NCI-H2196 (cell line): Measurements from ENCODE around the gene ALPL.
"Not testable (repeated sequence)": the region's sequence is repeated elsewhere in the genome, so short reads cannot be mapped to it uniquely, and the experiment has no call there.

Source experiments
- DNase-seq: peaks from one replicate; lab custom pipeline; 2025; ENCODE audit not compliant: unreplicated experiment; lab: John Stamatoyannopoulos, UW

Gene ALPL

DNA sequence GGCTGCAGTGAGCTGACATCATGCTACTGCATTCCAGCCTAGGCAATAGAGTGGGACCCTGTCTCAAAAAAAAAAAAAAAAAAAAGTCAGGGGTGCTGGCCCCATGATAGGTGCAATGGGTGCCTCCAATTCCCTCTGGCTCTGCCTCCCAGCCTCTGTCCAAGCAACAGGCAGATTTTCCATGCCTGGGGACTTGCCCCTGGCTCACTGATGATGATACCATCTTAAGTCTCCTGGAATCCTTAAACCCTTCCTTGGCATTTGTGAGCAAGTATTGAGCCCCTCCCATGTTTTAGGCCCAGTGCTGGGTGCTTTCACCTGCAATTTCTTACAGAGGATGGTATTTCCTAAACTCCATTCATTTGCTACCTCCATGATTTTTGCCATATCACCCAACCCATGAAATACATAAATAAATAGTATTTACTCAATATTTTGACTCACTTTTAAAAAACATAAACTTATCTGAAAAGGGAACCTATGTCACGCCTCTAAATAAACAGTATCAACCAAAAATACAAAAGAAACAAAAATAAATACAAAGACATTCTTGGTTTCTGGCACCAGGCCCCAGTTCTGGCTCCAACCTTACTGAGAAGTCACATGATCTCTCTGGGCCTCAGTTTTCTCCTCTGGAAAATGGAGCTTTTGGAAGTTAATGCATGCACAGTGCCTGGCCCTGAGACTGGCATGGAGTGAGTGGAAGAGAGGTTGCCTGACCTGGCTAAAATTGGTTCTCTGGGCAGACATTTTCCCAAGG is 1.5 kb upstream of the ALPL start:
- no peak for DNase-seq

DNA sequence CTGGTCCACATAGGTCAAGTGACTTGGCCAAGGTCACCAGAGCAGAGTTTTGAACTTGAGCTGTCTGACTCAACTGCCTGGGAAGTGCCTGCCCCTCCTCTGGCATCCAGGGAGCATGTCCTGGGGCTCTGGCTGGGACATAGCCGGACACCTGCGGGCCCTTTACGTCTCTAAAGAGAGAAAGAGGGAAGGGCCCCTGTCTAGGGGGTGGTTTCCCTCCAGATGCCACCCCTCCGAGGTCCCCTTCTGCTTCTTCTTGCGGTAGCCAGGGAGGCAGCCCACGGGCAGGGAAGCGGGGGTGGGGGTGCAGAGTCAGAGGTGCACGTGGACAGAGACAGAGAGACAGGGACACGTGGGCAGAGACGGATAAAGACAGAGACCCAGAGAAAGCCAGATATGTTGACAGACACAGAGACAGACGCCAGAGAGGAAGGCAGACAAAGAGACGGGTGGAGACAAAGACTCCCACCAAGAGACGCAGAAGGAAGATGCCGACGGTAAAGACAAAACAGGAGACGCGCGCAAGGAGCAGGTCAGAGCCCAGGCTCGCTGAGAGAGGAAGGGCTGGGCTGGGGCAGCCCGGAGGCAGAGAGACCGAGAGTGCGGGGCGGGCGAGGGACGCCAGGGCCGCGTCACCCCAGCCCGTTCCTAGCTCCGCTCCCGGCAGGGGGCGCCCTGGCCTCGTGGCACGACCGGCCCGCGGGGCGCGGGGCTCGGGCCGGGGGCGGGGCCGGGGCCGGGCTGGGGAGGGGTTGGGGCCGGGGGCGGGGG is 458 bp upstream of the ALPL start:
- DNase-seq, result peak; percentile 80

- no peak for DNase-seq
Observed at GRCh38 chr1:21510113-21510493, 880 bp downstream of the ALPL start.

GRCh38 chr1:21510885-21511578 is 1.8 kb downstream of the ALPL start:
- no peak for DNase-seq

DNA sequence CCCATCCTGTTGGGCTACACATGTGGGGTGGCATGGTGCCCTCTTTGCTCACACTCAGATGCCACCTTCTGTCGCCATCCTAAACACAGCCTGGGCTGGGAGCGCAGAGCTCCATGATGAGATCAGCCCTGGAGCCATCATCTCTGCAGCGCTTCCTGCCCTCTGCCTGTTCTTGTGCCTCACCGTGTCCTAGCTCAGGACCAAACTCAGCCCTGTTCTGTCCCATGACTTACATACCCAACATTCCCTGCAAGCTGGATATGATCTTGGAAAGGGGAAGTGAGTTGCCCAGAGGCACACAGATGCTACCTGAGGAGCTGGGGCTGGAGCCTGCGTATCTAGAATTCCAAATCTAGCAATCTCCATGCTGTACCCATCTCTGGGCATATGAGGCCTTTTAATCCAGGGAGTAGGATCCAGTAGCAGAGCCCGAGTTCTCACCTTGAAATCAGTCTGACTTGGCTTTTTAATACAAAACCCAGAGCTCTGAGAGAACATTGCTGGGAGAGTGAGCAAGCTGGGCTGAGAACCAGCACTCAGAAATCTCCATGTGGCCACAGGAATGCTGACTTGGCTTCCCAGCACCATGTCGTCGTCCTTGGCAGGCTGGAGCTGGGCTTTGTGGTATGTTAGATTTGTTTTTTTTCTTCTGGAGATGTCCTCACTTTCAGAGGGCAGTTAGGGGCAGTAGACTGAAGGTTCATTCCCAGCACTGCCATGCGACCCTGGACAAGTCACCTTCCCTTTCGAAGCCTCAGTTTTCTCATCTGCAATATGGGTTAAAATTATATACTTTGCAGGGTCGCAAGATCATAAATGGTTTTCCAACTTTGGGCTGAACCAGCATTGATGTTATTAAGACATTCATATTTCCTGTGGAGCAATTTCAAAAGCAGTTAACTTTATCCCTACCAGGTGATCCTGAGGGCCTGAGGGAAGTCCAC is 2.6 kb downstream of the ALPL start:
- peak; percentile 29 for DNase-seq

DNA sequence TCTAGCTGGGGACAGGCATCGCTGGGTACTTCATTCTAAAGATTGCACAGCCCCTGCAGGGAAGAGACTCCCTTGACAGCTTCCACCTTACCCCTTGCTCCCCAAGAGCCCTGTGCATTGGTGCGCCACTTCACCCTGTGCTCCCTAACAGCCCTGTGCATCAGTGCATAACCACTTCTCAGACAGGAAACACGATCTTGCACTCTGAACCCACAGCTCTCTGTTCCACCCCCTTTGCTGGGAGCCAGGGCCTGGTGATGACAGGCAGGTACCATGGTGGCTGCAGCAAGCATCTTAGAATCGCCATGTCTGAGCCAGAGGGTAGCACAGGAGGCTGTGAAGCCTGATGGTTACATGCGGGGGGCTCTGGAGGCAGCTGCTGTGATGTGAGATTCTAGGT is 5.0 kb downstream of the ALPL start:
- no peak for DNase-seq

- DNase-seq, result no peak
Observed at GRCh38 chr1:21517161-21517589, 8.0 kb downstream of the ALPL start.

GRCh38 chr1:21517660-21518480 is 8.6 kb downstream of the ALPL start:
- DNase-seq, result no peak

DNA sequence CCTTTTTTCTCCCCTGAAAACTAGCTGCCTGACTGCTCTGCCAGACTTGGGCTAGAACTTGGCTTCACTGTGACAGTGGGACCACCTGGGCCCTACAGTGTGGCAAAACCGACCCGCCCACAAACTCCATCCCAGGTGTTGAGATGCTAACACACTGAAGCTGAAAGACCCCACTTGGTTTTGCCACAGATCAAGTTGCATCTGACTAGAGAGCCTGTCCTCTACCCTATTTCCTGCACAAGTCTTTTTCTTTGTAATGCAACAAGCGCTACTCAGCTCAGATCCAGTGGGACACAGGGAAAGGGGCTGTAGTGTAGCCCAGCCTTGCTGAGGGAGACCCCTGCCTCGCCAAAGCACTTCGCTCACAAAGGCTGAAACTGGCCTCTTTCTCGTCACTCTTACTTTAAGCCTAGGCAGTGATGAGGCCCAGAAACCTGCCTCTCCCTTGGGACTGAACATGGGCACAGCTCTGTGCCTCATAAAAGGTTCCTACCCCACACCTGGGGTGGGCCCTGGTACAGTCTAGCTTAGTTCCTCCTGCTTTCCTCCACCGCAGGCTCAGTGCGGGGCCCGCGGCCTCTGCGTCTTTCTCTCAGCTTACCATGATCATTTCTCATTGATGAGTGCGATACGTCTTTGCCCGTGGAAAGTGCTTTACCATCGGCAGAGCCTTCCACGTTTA is 9.7 kb downstream of the ALPL start:
- no peak for DNase-seq

- not testable (repeated sequence) for DNase-seq
Observed at GRCh38 chr1:21519486-21520070, 10.4 kb downstream of the ALPL start.

GRCh38 chr1:21520899-21521716 is 11.9 kb downstream of the ALPL start:
- peak; percentile 35 for DNase-seq

DNA sequence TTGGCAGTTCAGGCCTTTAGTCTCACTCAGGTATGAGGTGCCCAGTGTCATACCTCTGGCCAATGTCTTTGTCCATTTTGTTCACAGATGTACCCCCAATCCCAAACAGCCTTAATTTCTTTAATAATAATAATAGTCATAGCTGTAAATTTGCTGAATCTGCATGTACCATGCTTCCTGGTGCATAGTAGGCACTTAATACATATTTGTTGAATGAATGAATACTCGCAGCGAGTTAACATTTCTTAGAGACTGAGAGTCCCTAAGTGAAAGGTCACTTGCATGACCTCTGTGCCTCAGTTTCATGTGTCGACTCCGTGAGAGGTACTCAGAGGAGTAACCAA is 12.5 kb downstream of the ALPL start:
- no peak for DNase-seq

DNA sequence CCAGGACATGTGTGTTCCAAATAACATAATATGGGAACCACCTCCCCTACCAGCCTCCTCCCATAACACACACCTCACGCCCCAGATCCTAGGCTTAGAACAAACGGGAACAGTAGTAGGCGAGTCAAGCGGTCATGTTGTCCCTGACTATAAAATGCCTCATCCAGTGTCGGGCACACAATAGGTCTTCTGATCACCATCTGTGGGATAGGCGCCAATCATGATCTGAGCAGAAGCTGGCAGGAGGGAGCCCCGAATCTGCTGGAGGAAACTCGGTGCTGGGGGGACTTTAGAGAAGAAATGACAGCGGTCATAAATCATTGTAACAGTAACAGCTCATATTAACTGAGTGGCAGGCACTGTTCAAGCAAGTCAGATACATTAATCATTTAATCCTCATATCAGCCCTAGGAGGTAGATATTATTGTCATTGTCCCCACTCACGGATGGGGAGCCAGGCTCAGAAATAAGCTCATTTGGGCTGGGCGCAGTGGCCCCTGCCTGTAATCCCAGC is 13.4 kb downstream of the ALPL start:
- DNase-seq, result no peak

DNA sequence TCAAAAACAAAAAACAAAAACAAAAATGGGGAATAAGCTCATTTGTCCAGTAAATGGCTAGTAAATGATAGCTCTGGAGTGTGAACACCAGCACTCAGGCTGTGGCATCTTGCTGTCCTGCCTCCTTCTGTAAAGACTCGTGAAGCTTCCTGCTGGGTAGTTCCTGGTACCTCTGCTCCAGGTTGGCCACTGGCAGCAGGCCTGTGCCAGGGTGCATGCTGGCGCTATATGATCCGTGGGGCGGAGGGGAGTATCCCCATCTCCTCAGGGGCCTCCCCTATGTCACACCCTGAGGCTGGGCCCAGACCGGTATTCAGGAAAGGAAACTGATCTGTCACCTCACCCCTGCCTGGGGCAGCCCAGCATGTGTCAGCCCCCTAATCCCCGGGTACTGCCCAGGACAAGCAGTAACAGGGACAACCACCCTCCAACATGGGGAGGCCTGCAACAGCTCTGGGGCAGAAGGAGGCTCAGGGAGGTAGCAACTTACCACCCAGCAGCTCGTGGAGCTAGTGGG is 14.1 kb downstream of the ALPL start:
- no peak for DNase-seq

- DNase-seq, result no peak
Observed at GRCh38 chr1:21524220-21524619, 15.0 kb downstream of the ALPL start.

GRCh38 chr1:21524686-21525339 is 15.6 kb downstream of the ALPL start:
- no peak for DNase-seq

- DNase-seq, result no peak
Observed at GRCh38 chr1:21525340-21525717, 16.1 kb downstream of the ALPL start.
